Neural cell (in vitro differentiated cells): ENCODE data around the gene MCM3AP. TPM values are rescaled to one million over a fixed set of nuclear protein-coding genes. Genes with fewer than 3 reads are reported as not detected.
"Not testable (repeated sequence)": the region's sequence is repeated elsewhere in the genome, so short reads cannot be mapped to it uniquely, and the experiment has no call there.

Source experiments
- H2AFZ ChIP-seq: fragments of 200-600, 300-800 bp; sonication (generic), shearing (Covaris generic); 2 replicates; pipeline ENCODE4 v1.6.0; 2014; ENCODE audit warnings: low read depth, mild to moderate bottlenecking, antibody characterized with exemption, low read length, moderate library complexity
- H3F3A ChIP-seq: fragments of 200-600 bp; shearing (Covaris generic); 2 replicates; pipeline ENCODE4 v1.6.1; 2016; ENCODE audit warnings: mild to moderate bottlenecking, moderate library complexity, mixed read lengths, antibody characterized with exemption, low read length; ENCODE audit not compliant: insufficient read depth, poor library complexity, severe bottlenecking
- H3K27ac ChIP-seq: fragments of 200-600, 300-800 bp; sonication (generic), shearing (Covaris generic); 2 replicates; pipeline ENCODE4 v1.5.1; 2014; ENCODE audit warnings: mild to moderate bottlenecking, low read length, moderate library complexity
- H3K27me3 ChIP-seq: fragments of 300-800, 200-600 bp; sonication (generic), shearing (Covaris generic); 2 replicates; pipeline ENCODE4 v1.6.0; 2014; ENCODE audit warnings: mild to moderate bottlenecking, low read depth, low read length, moderate library complexity; ENCODE audit not compliant: insufficient read depth
- H3K36me3 ChIP-seq: fragments of 300-800, 200-600 bp; sonication (generic), shearing (Covaris generic); 2 replicates; pipeline ENCODE4 v1.5.1; 2014; ENCODE audit warnings: mild to moderate bottlenecking, antibody characterized with exemption, low read length, moderate library complexity; ENCODE audit not compliant: insufficient read depth
- H3K4me2 ChIP-seq: fragments of 300-800, 200-600 bp; sonication (generic), shearing (Covaris generic); 2 replicates; pipeline ENCODE4 v1.6.0; 2014; ENCODE audit warnings: mild to moderate bottlenecking, low read length
- H3K4me3 ChIP-seq: fragments of 300-800, 200-600 bp; sonication (generic), shearing (Covaris generic); 2 replicates; pipeline ENCODE4 v1.5.1; 2014; ENCODE audit warnings: mild to moderate bottlenecking, low read length, moderate library complexity
- H3K79me2 ChIP-seq: fragments of 200-600 bp; shearing (Covaris generic); replicated peaks from 2 replicates; pipeline ENCODE4 v1.6.0; 2014; ENCODE audit warnings: mild to moderate bottlenecking, low read length, moderate library complexity; ENCODE audit not compliant: insufficient read depth
- H3K9ac ChIP-seq: fragments of 300-800, 200-600 bp; sonication (generic), shearing (Covaris generic); 2 replicates; pipeline ENCODE4 v1.6.1; 2016; ENCODE audit warnings: mild to moderate bottlenecking, low read length, mixed read lengths
- H3K9me2 ChIP-seq: fragments of 200-600 bp; shearing (Covaris generic); 2 replicates; pipeline ENCODE4 v1.6.1; 2016; ENCODE audit warnings: mild to moderate bottlenecking, low read length, mixed read lengths; ENCODE audit not compliant: insufficient read depth
- H3K9me3 ChIP-seq: fragments of 200-600, 300-800 bp; sonication (generic), shearing (Covaris generic); 2 replicates; pipeline ENCODE4 v1.6.1; 2016; ENCODE audit warnings: mild to moderate bottlenecking, mixed run types, low read length, moderate library complexity, mixed read lengths
- H4K20me1 ChIP-seq: fragments of 200-600 bp; shearing (Covaris generic); 2 replicates; pipeline ENCODE4 v1.6.1; 2016; ENCODE audit warnings: mild to moderate bottlenecking, mixed run types; ENCODE audit not compliant: insufficient read depth
- CTCF ChIP-seq: fragments of 450-650 bp; IDR thresholded peaks from 2 replicates; pipeline ENCODE4 v1.5.1; 2014; ENCODE audit warnings: antibody characterized with exemption, mild to moderate bottlenecking, moderate library complexity; ENCODE audit not compliant: poor library complexity, severe bottlenecking
- EP300 ChIP-seq: fragments of 450-650 bp; conservative IDR thresholded peaks from 2 replicates; pipeline ENCODE4 v1.6.1; 2014; ENCODE audit warnings: antibody characterized with exemption, mild to moderate bottlenecking, moderate library complexity; ENCODE audit not compliant: poor library complexity, severe bottlenecking
- EZH2 ChIP-seq: fragments of 200-600, 300-800 bp; shearing (Covaris generic), sonication (generic); IDR thresholded peaks from 2 replicates; pipeline ENCODE4 v1.6.1; 2014; ENCODE audit warnings: antibody characterized with exemption, low read length, borderline replicate concordance, mild to moderate bottlenecking; ENCODE audit not compliant: insufficient read depth, poor library complexity, severe bottlenecking
- MXI1 ChIP-seq: fragments of 450-650 bp; conservative IDR thresholded peaks from 2 replicates; pipeline ENCODE4 v1.6.1; 2014; ENCODE audit warnings: antibody characterized with exemption, mild to moderate bottlenecking; ENCODE audit not compliant: poor library complexity, severe bottlenecking
- POLR2AphosphoS5 ChIP-seq: IDR thresholded peaks from 2 replicates; pipeline ENCODE4 v1.6.1; 2012
- RAD21 ChIP-seq: fragments of 450-650 bp; conservative IDR thresholded peaks from 2 replicates; pipeline ENCODE4 v1.6.1; 2014; ENCODE audit warnings: antibody characterized with exemption, mild to moderate bottlenecking, moderate library complexity
- REST ChIP-seq: IDR thresholded peaks from 2 replicates; pipeline ENCODE4 v1.6.1; 2012; ENCODE audit warnings: borderline replicate concordance
- SMC3 ChIP-seq: fragments of 450-650 bp; conservative IDR thresholded peaks from 2 replicates; pipeline ENCODE4 v1.6.1; 2014; ENCODE audit warnings: antibody characterized with exemption, mild to moderate bottlenecking, moderate library complexity; ENCODE audit not compliant: poor library complexity
- TAF1 ChIP-seq: IDR thresholded peaks from 2 replicates; pipeline ENCODE4 v1.6.1; 2012; ENCODE audit warnings: low read depth
- polyA plus RNA-seq: library from polyadenylated mRNA; depleted of rRNA; stranded (reverse); fragments of >200 nt; gene quantifications from 2 replicates; pipeline ENCODE4 v1.2.3, GENCODE V29; 2014

Gene MCM3AP
- polyA plus RNA-seq, 1 donor from 2014 or later, result 74.2 TPM

- no peak overlapping the region for H3K4me3 ChIP-seq
- no peak overlapping the region for H2AFZ ChIP-seq
- H3K4me2 ChIP-seq, result no peak overlapping the region
- H3K9me3 ChIP-seq, result no peaks in the 10 kb centered on the region
- TF ChIP-seq REST (no peak), RAD21 (no peak), CTCF (no peak), EZH2 (no peak), TAF1 (no peak), MXI1 (no peak), EP300 (no peak), POLR2AphosphoS5 (no peak), SMC3 (no peak)
- no peak overlapping the region for H3K9ac ChIP-seq
- no peak overlapping the region for H3K27ac ChIP-seq
- H4K20me1 ChIP-seq, result no peaks in the 10 kb centered on the region
- H3F3A ChIP-seq, result no peaks in the 10 kb centered on the region
- no peaks in the 10 kb centered on the region for H3K27me3 ChIP-seq
- no peaks in the 10 kb centered on the region for H3K9me2 ChIP-seq
- no peaks in the 10 kb centered on the region for H3K36me3 ChIP-seq
- no peaks in the 10 kb centered on the region for H3K79me2 ChIP-seq
Observed at GRCh38 chr21:46311568-46311967, 26.2 kb upstream of the MCM3AP start.

GRCh38 chr21:46310260-46310659 is 24.8 kb upstream of the MCM3AP start:
- H3K4me2 ChIP-seq, H3F3A ChIP-seq, H3K4me3 ChIP-seq, H3K9ac ChIP-seq, H3K79me2 ChIP-seq, H3K36me3 ChIP-seq, H3K27ac ChIP-seq, H3K9me2 ChIP-seq, H3K27me3 ChIP-seq, H3K9me3 ChIP-seq, H4K20me1 ChIP-seq, H2AFZ ChIP-seq: not testable (repeated sequence)

- Histone ChIP-seq H3K79me2 (no peaks in the 10 kb centered on the region), H3K9me3 (no peaks in the 10 kb centered on the region), H3K9ac (no peak overlapping the region), H2AFZ (no peak overlapping the region), H3K4me3 (no peak overlapping the region), H3K27me3 (no peaks in the 10 kb centered on the region), H3K36me3 (no peaks in the 10 kb centered on the region), H4K20me1 (no peaks in the 10 kb centered on the region), H3K4me2 (no peak overlapping the region), H3F3A (no peaks in the 10 kb centered on the region), H3K9me2 (no peaks in the 10 kb centered on the region), H3K27ac (no peak overlapping the region)
- no peak for TF ChIP-seq MXI1
Observed at GRCh38 chr21:46308431-46308830, 23.0 kb upstream of the MCM3AP start.
